ENCODE results near the gene DEFB132. TPM values are rescaled to one million over a fixed set of nuclear protein-coding genes. Genes with fewer than 3 reads are reported as not detected.

Gene DEFB132
- polyA plus RNA-seq, 1 of the 3 experiments (the other 2 are of a cell fraction): not detected

GRCh38 chr20:305745-306144 lies 48.2 kb downstream of the DEFB132 start:
- Histone ChIP-seq H3K9me3 (no peaks in the 10 kb centered on the region), H3K27ac (ENCODE audit: low read depth in 2 of 2, low read length in 1 of 2) (no peak overlapping the region), H3K79me2 (ENCODE audit: insufficient read depth) (peaks cover under 1% of the 10 kb centered on the region; the same call in 1 of the 2 replicates), H3K9me2 (no peaks in the 10 kb centered on the region), H3K36me3 (replicated peaks in 1 of 2; ENCODE audit: control insufficient read depth in 1 of 2, insufficient read depth in 2 of 2, low read length in 1 of 2) (peaks cover 4% of the 10 kb centered on the region in 2 experiments), H3K4me1 (ENCODE audit: control insufficient read depth in 1 of 2, insufficient read depth in 2 of 2, low read depth in 1 of 2, low read length in 1 of 2) (peaks cover 18 to 21% of the 10 kb centered on the region in 2 experiments; a peak in 2 of 4 replicates), H3F3A (replicated peaks; ENCODE audit: insufficient read depth) (peaks cover 11% of the 10 kb centered on the region), H3K4me2 (no peak overlapping the region), H3K27me3 (ENCODE audit: insufficient read depth) (no peaks in the 10 kb centered on the region), H3K4me3 (ENCODE audit: low read depth in 2 of 2, low read length in 1 of 2) (no peak overlapping the region), H4K20me1 (ENCODE audit: insufficient read depth) (peaks cover under 1% of the 10 kb centered on the region; the same call in 1 of the 2 replicates), H2AFZ (ENCODE audit: low read depth) (no peak overlapping the region), H3K9ac (no peak overlapping the region)
- ChIA-PET CTCF (no interaction called here), POLR2A (no interaction called here)
- TF ChIP-seq USF1 (IDR thresholded peaks at IDR 0.05; ENCODE audit: borderline replicate concordance, low read depth) (no peak), TEAD4 (IDR thresholded peaks at IDR 0.05; ENCODE audit: borderline replicate concordance, insufficient read depth) (no peak), TCF12 (IDR thresholded peaks at IDR 0.05) (no peak), USF2 (IDR thresholded peaks at IDR 0.05; ENCODE audit: borderline replicate concordance, low read depth, low read length) (no peak), YY1 (IDR thresholded peaks at IDR 0.05; ENCODE audit: low read depth) (no peak), EP300 (IDR thresholded peaks at IDR 0.05; ENCODE audit: borderline replicate concordance in 1 of 2, low read depth in 1 of 2, low read length in 1 of 2) (no peak), GATA2 (CRISPR knock-in tag; IDR thresholded peaks at IDR 0.05) (no peak), EZH2phosphoT487 (IDR thresholded peaks at IDR 0.05; ENCODE audit: borderline replicate concordance, low read depth) (no peak), RFX5 (IDR thresholded peaks at IDR 0.05; ENCODE audit: low read length) (no peak)
- 76% methylated on average over 11 of the region's 11 CpGs for WGBS (ENCODE audit: low lambda C conversion rate)
- DNase-seq: no peak

- no peaks in the 10 kb centered on the region for H3K9me3 ChIP-seq
- ChIA-PET POLR2A (interaction anchor here (1.1 to 2.9 kb wide), 2 partner anchors 12 to 16 kb away, joined by 5 to 23 read pairs; partner anchors contain the start of genes SOX12 and ZCCHC3), CTCF (interaction anchor here (1.4 to 2.4 kb wide), 2 partner anchors 9 to 11 kb away, joined by 4 to 14 read pairs; no protein-coding TSS in a partner anchor)
- H3K79me2 ChIP-seq (ENCODE audit: insufficient read depth): no peaks in the 10 kb centered on the region
- H3K4me3 ChIP-seq (ENCODE audit: low read depth in 2 of 2, low read length in 1 of 2): no peak overlapping the region
- no peak overlapping the region for H2AFZ ChIP-seq (ENCODE audit: low read depth)
- H3K27me3 ChIP-seq (ENCODE audit: insufficient read depth): no peaks in the 10 kb centered on the region
- peaks cover 15 to 18% of the 10 kb centered on the region in 2 experiments; a peak in 2 of 4 replicates for H3K4me1 ChIP-seq (ENCODE audit: control insufficient read depth in 1 of 2, insufficient read depth in 2 of 2, low read depth in 1 of 2, low read length in 1 of 2)
- WGBS (ENCODE audit: low lambda C conversion rate): 82% methylated on average over 5 of the region's 7 CpGs
- H3K4me2 ChIP-seq: no peak overlapping the region
- H3K36me3 ChIP-seq (replicated peaks in 1 of 2; ENCODE audit: control insufficient read depth in 1 of 2, insufficient read depth in 2 of 2, low read length in 1 of 2): no peaks in the 10 kb centered on the region
- peak overlapping the region; percentile 97 to 99 for H3K27ac ChIP-seq (ENCODE audit: low read depth in 2 of 2, low read length in 1 of 2)
- no peak overlapping the region for H3K9ac ChIP-seq
- H4K20me1 ChIP-seq (ENCODE audit: insufficient read depth): no peaks in the 10 kb centered on the region
- H3K9me2 ChIP-seq: no peaks in the 10 kb centered on the region
- peaks cover 6% of the 10 kb centered on the region for H3F3A ChIP-seq (replicated peaks; ENCODE audit: insufficient read depth)
- DNase-seq: no peak
- no peak for TF ChIP-seq MXI1 (IDR thresholded peaks at IDR 0.05; ENCODE audit: low read depth, low read length)
- TF ChIP-seq FOXJ3 (CRISPR knock-in tag; IDR thresholded peaks at IDR 0.05): no peak
- no peak for TF ChIP-seq USF2 (IDR thresholded peaks at IDR 0.05; ENCODE audit: borderline replicate concordance, low read depth, low read length)
- no peak for TF ChIP-seq TAF1 (IDR thresholded peaks at IDR 0.05; ENCODE audit: borderline replicate concordance, low read depth, low read length)
- TF ChIP-seq RXRA (IDR thresholded peaks at IDR 0.05; ENCODE audit: borderline replicate concordance, low read depth): no peak
- TF ChIP-seq PBX3 (IDR thresholded peaks at IDR 0.05): no peak
- TF ChIP-seq CHD2 (IDR thresholded peaks at IDR 0.05; ENCODE audit: low read length, partially characterized antibody): no peak
- TF ChIP-seq SIN3A (IDR thresholded peaks at IDR 0.05; ENCODE audit: borderline replicate concordance, low read depth, low read length): no peak
- TF ChIP-seq ZBTB33 (IDR thresholded peaks at IDR 0.05; ENCODE audit: borderline replicate concordance, low read depth): no peak
- TF ChIP-seq IRF3 (IDR thresholded peaks at IDR 0.05; ENCODE audit: low read depth, low read length): no peak
These were observed 51.0 kb downstream of the DEFB132 start for GRCh38 chr20:308427-309038.
